Amniotic epithelial cell (primary cell): Measurements from ENCODE around the gene STRN3.
"Not testable (repeated sequence)": the region's sequence is repeated elsewhere in the genome, so short reads cannot be mapped to it uniquely, and the experiment has no call there.

ENCODE experiments used
- DNase-seq: peaks from one replicate; pipeline ENCODE4 v3.0.0-alpha.2; 2010; ENCODE audit warnings: low read depth

STRN3 gene

GRCh38 chr14:31036552-31036951 lies 10.4 kb upstream of the STRN3 start:
- DNase-seq = no peak

- DNase-seq = no peak
These were observed 4.3 kb upstream of the STRN3 start for GRCh38 chr14:31030469-31030868.

GRCh38 chr14:31029016-31029970 lies 3.1 kb upstream of the STRN3 start:
- DNase-seq = no peak

DNA sequence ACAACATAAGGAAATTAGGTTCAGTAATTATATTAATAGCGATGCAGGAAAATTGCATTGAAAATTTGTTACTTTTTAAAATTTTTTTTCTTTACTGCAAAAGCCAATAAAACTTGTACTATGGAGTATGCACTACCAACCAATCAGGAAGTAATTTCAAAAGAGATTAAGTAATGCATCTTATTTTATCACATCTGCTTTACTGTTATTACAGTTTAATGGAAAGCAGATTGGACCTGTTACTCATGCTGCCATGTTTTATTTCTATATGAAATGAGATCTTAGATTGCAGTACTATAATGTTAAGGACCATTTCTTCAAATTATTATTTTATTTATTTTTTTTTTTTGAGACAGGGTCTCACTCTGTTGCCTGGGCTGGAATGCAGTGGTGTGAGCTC lies 1.7 kb upstream of the STRN3 start:
- DNase-seq = no peak

GRCh38 chr14:31026450-31027235 lies 464 bp upstream of the STRN3 start:
- DNase-seq = peak; percentile 96

- DNase-seq = no peak
These were observed 657 bp downstream of the STRN3 start, which contains the start of gene AP4S1 for GRCh38 chr14:31025367-31026076. Gene AP4S1, plus strand, starts transcription at chr14:31025649. Its CDS starts 40,548 bp downstream, at chr14:31066197.

- peak; percentile 46 for DNase-seq
These were observed 1.4 kb downstream of the STRN3 start for GRCh38 chr14:31024577-31025366.

DNA sequence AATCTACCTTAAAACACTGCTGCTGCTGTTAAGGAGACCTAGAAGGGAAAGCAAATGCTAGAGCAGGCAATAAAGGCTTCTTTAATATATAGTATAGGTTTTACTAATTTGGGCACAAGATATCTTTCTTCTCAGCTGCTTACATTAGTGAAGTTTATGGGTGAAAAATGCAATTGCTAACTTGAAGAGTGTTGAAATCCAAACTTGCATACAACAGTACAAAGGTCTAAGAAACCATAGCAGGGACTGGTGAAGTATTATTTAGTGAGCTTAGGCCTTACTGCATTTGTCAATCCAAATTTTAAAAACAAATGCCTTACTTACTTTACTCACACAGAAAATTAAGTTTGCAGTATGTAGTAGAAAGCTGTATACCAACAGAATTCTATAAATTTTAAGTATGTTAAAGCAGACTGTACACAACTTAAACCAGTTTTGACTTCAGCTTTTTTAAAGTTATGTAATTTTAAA lies 2.1 kb downstream of the STRN3 start:
- DNase-seq = no peak

GRCh38 chr14:31022386-31022785 lies 3.8 kb downstream of the STRN3 start:
- no peak for DNase-seq

- no peak for DNase-seq
These were observed 4.6 kb downstream of the STRN3 start for GRCh38 chr14:31021576-31021949.

DNA sequence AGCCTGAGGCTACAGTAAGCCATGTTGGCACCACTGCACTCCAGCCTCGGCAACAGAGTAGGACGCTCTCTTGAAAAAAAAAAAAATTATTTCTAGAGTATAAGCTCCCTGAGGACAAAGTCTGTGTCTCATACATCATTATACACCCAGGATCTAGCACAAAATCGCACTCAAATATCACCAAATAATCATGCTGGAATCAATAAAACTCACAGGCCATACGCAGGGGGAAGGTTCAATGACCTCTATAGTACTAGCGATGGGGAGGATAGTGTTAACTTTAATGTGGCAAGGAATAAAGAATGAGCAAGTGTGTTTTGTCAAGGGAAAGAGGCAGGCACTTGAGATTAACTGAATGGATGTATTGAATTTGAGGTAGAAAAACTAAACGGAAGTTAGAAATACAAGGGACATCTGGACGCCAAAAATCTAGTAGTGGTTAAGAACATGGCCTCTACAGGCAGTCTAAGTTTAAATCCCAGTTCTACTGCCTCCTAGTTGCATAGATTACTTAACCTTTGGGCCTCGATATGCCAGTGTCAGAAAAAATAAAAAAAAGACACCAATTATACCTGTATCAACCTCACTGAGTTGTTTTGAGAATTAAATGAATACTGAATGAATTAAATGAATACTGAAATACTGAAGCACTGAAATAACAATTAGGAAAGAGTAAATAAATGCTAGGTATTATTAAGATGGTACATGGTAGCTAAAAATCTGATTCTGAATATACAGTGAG lies 5.2 kb downstream of the STRN3 start:
- no peak for DNase-seq

DNA sequence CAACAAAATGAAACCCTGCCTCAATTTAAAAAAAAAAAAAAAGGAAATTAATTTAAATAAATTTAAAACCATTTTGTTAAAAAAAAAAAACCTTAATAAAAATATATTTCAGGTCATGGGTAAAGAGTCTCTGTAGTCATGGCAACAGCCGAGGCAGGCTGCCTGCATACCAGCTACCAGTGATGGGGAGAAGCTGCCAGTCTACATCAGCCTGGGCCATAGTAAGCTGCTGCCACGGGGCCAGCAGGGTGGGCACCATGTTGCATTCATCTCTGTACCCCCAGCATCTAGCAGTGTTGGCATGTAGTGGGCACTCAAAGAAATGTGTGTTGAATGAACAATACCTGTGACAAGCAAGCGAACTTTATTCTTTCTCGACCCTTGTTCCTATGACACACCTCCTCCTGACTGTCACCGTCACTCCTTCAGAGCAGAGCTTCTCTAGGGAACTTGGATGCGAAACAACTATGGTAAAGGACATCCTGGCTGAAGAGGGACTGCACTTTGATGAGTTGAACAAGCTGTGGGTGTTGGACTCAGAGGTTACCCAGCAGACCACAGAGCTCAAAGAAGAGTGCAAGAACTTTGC lies 8.0 kb downstream of the STRN3 start:
- no peak for DNase-seq

- DNase-seq = no peak
These were observed 12.3 kb downstream of the STRN3 start for GRCh38 chr14:31013841-31014240.

- DNase-seq = no peak
These were observed 15.2 kb downstream of the STRN3 start for GRCh38 chr14:31010935-31011334.

DNA sequence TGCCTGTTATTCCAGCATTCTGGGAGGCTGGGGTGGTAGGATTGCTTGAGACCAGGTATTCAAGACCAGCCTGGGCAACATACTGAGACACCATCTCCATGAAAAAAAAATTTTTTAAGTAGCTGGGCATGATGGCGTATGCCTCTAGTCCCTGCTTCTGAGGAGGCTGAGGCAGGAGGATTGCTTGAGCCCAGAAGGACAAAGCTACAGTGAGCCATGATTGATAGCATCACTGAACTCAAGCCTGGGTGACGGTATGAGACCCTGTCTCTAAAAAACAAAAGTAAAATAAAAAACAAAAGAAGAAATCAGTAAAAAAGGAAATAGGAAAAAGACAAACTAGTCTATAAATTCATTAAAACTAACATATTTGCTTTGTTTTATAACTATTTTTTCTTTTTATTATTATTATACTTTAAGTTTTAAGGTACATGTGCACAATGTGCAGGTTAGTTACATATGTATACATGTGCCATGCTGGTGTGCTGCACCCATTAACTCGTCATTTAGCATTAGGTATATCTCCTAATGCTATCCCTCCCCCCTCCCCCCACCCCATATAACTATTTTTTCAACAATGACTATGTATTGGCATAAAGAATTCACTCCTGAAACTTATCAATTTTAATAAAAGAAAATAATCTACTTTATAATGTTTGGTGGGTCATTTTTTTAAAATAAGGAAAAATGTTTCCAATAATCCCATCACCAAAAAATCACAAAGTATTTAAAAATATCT lies 16.2 kb downstream of the STRN3 start:
- DNase-seq = no peak

DNA sequence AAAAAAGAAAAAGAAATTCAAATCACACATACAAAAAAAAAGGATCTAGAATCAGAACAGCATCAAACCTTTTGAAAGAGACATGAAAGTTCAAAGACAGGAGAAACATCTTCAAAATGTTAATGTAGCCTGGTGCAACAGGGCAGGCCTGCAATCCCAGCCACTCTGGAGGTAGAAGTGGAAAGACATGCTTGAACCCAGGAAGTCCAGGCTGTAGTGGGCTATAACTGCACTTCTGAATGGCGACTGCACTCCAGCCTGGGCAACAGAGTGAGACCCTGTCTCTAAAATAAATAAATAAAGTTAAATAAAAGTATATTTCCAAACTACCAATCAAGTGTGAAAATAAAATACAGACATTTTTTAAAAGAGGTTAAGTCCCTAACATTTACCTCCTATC lies 19.5 kb downstream of the STRN3 start:
- DNase-seq = no peak

GRCh38 chr14:31004007-31004406 lies 22.2 kb downstream of the STRN3 start:
- DNase-seq = not testable (repeated sequence)

- no peak for DNase-seq
These were observed 22.9 kb downstream of the STRN3 start for GRCh38 chr14:31003284-31003683.

DNA sequence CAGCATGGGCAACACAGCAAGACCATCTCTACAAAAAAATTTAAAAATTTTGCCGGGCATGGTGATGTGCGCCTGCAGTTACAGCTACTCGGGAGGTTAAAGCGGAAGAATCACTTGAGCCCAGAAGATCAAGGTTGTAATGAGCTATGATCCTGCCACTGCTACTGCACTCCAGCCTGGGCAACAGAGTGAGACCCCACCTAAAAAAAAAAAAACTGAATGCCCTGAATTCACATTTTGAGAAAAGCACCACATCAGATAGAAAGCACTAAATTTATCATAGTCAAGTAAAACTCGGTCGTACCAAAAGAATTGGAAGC lies 24.9 kb downstream of the STRN3 start:
- no peak for DNase-seq
